Measurements from ENCODE around the gene DSCAML1.

GRCh38 chr11:117433717-117434116 lies 363.3 kb downstream of the DSCAML1 start:
- TF ChIP-seq CTCF (IDR thresholded peaks at IDR 0.05) (no peak), ZSCAN18 (CRISPR knock-in tag; IDR thresholded peaks at IDR 0.05) (no peak), EMX1 (CRISPR knock-in tag; IDR thresholded peaks at IDR 0.05) (no peak), CREB1 (CRISPR knock-in tag; IDR thresholded peaks at IDR 0.05) (no peak), JUN (CRISPR knock-in tag; IDR thresholded peaks at IDR 0.05) (no peak)
